HepG2 (cell line): ENCODE results near the gene TBC1D19. TPM values are rescaled to one million over a fixed set of nuclear protein-coding genes. Genes with fewer than 3 reads are reported as not detected.

Experiments
- ATAC-seq: fragments of 200-7000 bp; cut with Tn5 transposase; 3 replicates; pipeline ENCODE4 v1.9.1; 2020; ENCODE audit warnings: mild to moderate bottlenecking, moderate library complexity
- BruUV-seq: library from RNA; stranded (reverse); fragments of 400-500 nt; replicated peaks from 2 replicates; lab custom pipeline; 2021; lab: Mats Ljungman, UMichigan
- CTCF ChIA-PET: fragments of 300-600 bp; formaldehyde crosslinking; extraction: SDS; loops from one replicate; lab custom pipeline; 2021; ENCODE audit warnings: low total read pairs, inconsistent platforms, low intra/inter-chr PET ratio; lab: Yijun Ruan, JAX
- POLR2A ChIA-PET: fragments of 350-600 bp; sonication (Branson Sonifier 250); formaldehyde crosslinking; loops from one replicate; lab custom pipeline; 2020; ENCODE audit warnings: antibody characterized with exemption, inconsistent platforms; lab: Yijun Ruan, JAX
- DNase-seq: peaks from one replicate; pipeline ENCODE4 v3.0.0-alpha.2; 2015; ENCODE audit warnings: low spot score
- FAIRE-seq: peaks from 3 replicates; lab custom pipeline; 2011; peaks lifted over from hg19 to GRCh38; lab: Jason Lieb, UNC
- H2AFZ ChIP-seq: one replicate; pipeline ENCODE4 v1.6.1; 2011; ENCODE audit warnings: low read length, inconsistent platforms
- H3K27ac ChIP-seq: fragments of 300-600 bp; 3 replicates; pipeline ENCODE4 v1.8.0; 2011; ENCODE audit warnings: mixed run types, mild to moderate bottlenecking, mixed read lengths, low read length, inconsistent platforms; ENCODE audit not compliant: insufficient read depth; ENCODE audit errors: extremely low read length
- H3K27me3 ChIP-seq, 2 experiments: fragments of 200-600 bp in 1 of 2; 2 replicates in 1 of 2; 3 replicates in 1 of 2; pipeline versions ENCODE4 v1.6.0 to v1.8.0; 2011; ENCODE audit warnings: low read length in 2 of 2, mild to moderate bottlenecking in 2 of 2, moderate library complexity in 2 of 2, inconsistent platforms in 1 of 2; ENCODE audit not compliant: insufficient read depth in 2 of 2, control insufficient read depth in 1 of 2
- H3K36me3 ChIP-seq, 2 experiments: fragments of 200-600 bp in 1 of 2; replicated peaks in 1 of 2; 2 replicates in 1 of 2; 3 replicates in 1 of 2; pipeline versions ENCODE4 v1.5.1 to v1.8.0; 2011; ENCODE audit warnings: low read length in 2 of 2, inconsistent platforms in 1 of 2; ENCODE audit not compliant: insufficient read depth in 2 of 2, control insufficient read depth in 1 of 2
- H3K4me1 ChIP-seq: 2 replicates; pipeline ENCODE4 v1.5.1; 2012; ENCODE audit warnings: low read length, inconsistent platforms; ENCODE audit not compliant: insufficient read depth
- H3K4me2 ChIP-seq: 2 replicates; pipeline ENCODE4 v1.6.0; 2011; ENCODE audit warnings: low read depth, low read length, inconsistent platforms
- H3K4me3 ChIP-seq, 3 experiments: fragments of 200-600 bp in 1 of 3; sonication (generic), shearing (Covaris generic) in 1 of 3; replicated peaks in 1 of 3; 2 replicates each; pipeline ENCODE4 v1.5.1; 2011 to 2016; ENCODE audit warnings: low read length in 3 of 3, inconsistent platforms in 2 of 3, low read depth in 2 of 3, mild to moderate bottlenecking in 2 of 3, control low read depth in 1 of 3, mixed read lengths in 1 of 3; ENCODE audit not compliant: insufficient read depth in 1 of 3
- H3K79me2 ChIP-seq: one replicate; pipeline ENCODE4 v1.6.1; 2011; ENCODE audit warnings: low read length, inconsistent platforms; ENCODE audit not compliant: insufficient read depth
- H3K9ac ChIP-seq: 2 replicates; pipeline ENCODE4 v1.6.0; 2011; ENCODE audit warnings: mild to moderate bottlenecking, low read depth, low read length, inconsistent platforms; ENCODE audit not compliant: insufficient read depth
- H3K9me3 ChIP-seq: 2 replicates; pipeline ENCODE4 v1.5.1; 2012; ENCODE audit warnings: mild to moderate bottlenecking, low read length
- H4K20me1 ChIP-seq: 2 replicates; pipeline ENCODE4 v1.6.0; 2011; ENCODE audit warnings: inconsistent platforms, mild to moderate bottlenecking, low read length, moderate library complexity; ENCODE audit not compliant: insufficient read depth
- CREB1 ChIP-seq, 2 experiments: fragments of 450-650 bp in 1 of 2; IDR thresholded peaks; 2 replicates each; pipeline ENCODE4 v1.6.1; 2016 to 2017; ENCODE audit warnings: control low read depth in 1 of 2, mild to moderate bottlenecking in 1 of 2, missing compliant biosample characterization in 1 of 2, missing genetic modification characterization in 1 of 2
- EP300 ChIP-seq, 3 experiments: sonication (generic) in 1 of 3; formaldehyde crosslinking in 1 of 3; IDR thresholded peaks; 2 replicates each; pipeline versions ENCODE4 v1.5.1 to v1.6.1; 2011 to 2020; ENCODE audit warnings: low read depth in 2 of 3, low read length in 2 of 3, borderline replicate concordance in 1 of 3, improper control_type of control experiment in 1 of 3, mild to moderate bottlenecking in 1 of 3, missing genetic modification reagents in 1 of 3, moderate library complexity in 1 of 3
- KDM2A ChIP-seq: sonication (generic); formaldehyde crosslinking; IDR thresholded peaks from 2 replicates; pipeline ENCODE4 v1.4.0; 2020; ENCODE audit warnings: low read depth, missing genetic modification reagents, borderline replicate concordance
- KDM3A ChIP-seq: IDR thresholded peaks from 2 replicates; pipeline ENCODE4 v1.6.1; 2018; ENCODE audit warnings: low read depth, missing compliant biosample characterization
- KLF15 ChIP-seq: sonication (generic); formaldehyde crosslinking; IDR thresholded peaks from 2 replicates; pipeline ENCODE4 v1.8.1; 2023; ENCODE audit warnings: borderline replicate concordance, mild to moderate bottlenecking, inconsistent platforms, missing genetic modification reagents, mixed read lengths
- PCBP1 ChIP-seq: fragments of 200-400 bp; formaldehyde crosslinking; IDR thresholded peaks from 2 replicates; pipeline ENCODE4 v1.6.1; 2017; ENCODE audit warnings: mild to moderate bottlenecking, low read depth, low read length, borderline replicate concordance
- SKI ChIP-seq: fragments of 450-650 bp; IDR thresholded peaks from one replicate; pipeline ENCODE4 v1.6.1; 2018; ENCODE audit warnings: mild to moderate bottlenecking; ENCODE audit not compliant: partially characterized antibody
- U2AF2 ChIP-seq: fragments of 200-400 bp; formaldehyde crosslinking; IDR thresholded peaks from 2 replicates; pipeline ENCODE4 v1.6.1; 2017; ENCODE audit warnings: low read depth, mild to moderate bottlenecking, low read length
- ZFAT ChIP-seq: sonication (generic); formaldehyde crosslinking; conservative IDR thresholded peaks from 2 replicates; pipeline ENCODE4 v1.8.1; 2023; ENCODE audit warnings: missing genetic modification reagents, inconsistent platforms
- ZFP37 ChIP-seq: sonication (generic); formaldehyde crosslinking; IDR thresholded peaks from 2 replicates; pipeline ENCODE4 v1.4.0; 2020; ENCODE audit warnings: missing genetic modification reagents, borderline replicate concordance
- ZFYVE20 ChIP-seq: sonication (generic); formaldehyde crosslinking; IDR thresholded peaks from 2 replicates; pipeline ENCODE4 v1.8.0; 2023; ENCODE audit warnings: low read depth, mild to moderate bottlenecking, moderate library complexity, missing genetic modification reagents, borderline replicate concordance
- ZNF451 ChIP-seq: sonication (generic); formaldehyde crosslinking; IDR thresholded peaks from 2 replicates; pipeline ENCODE4 v1.5.0; 2020; ENCODE audit warnings: mild to moderate bottlenecking, missing genetic modification reagents
- ZNF546 ChIP-seq: sonication (generic); formaldehyde crosslinking; conservative IDR thresholded peaks from 2 replicates; pipeline ENCODE4 v1.8.1; 2023; ENCODE audit warnings: mild to moderate bottlenecking, missing genetic modification reagents
- ZNF773 ChIP-seq: sonication (generic); formaldehyde crosslinking; IDR thresholded peaks from 2 replicates; pipeline ENCODE4 v1.4.0; 2020; ENCODE audit warnings: missing genetic modification reagents, borderline replicate concordance
- ZSCAN21 ChIP-seq: sonication (generic); formaldehyde crosslinking; IDR thresholded peaks from 2 replicates; pipeline ENCODE4 v1.8.0; 2022; ENCODE audit warnings: mild to moderate bottlenecking, missing genetic modification reagents, moderate library complexity, borderline replicate concordance
- WGBS: methylation state at CpG from one replicate; pipeline ENCODE4 v1.1.6; 2017; ENCODE audit warnings: low lambda C conversion rate; 5-methylcytosine and 5-hydroxymethylcytosine counted together
- in situ Hi-C: cut with HindIII; loops from 2 replicates; pipeline ENCODE4 v1.10.0; 2017; ENCODE audit warnings: low pct_unique_long_range_greater_than_20kb; ENCODE audit not compliant: extremely low pct_ligation_motif_present
- intact Hi-C: fragments of 100-400 bp; cut with micrococcal nuclease; formaldehyde crosslinking; loops from one replicate; pipeline ENCODE4 v1.10.0; 2022; ENCODE audit not compliant: unreplicated experiment
- polyA plus RNA-seq, 8 experiments: library from polyadenylated mRNA; depleted of rRNA in 3 of 8; stranded (reverse) in 7 of 8; unstranded in 1 of 8; fragments of >200 nt; fragmentation: Illumina TruSeq in 4 of 8; extraction: Trizol in 4 of 8; gene quantifications; 2 replicates each; pipeline versions ENCODE4 v1.2.1 to v1.2.3, GENCODE V29; 2011 to 2016; ENCODE audit warnings: low read depth in 4 of 8, missing spikeins in 1 of 8, mixed read lengths in 1 of 8; ENCODE audit not compliant: insufficient read depth in 1 of 8
- total RNA-seq, 5 experiments: library from RNA; depleted of rRNA; stranded (reverse); fragments of >200 nt; fragmentation: Illumina TruSeq; extraction: Trizol; gene quantifications; 2 replicates each; pipeline ENCODE4 v1.2.3, GENCODE V29; 2016; ENCODE audit warnings: low read depth in 1 of 5
- TF ChIP-seq, protein P1 (sequence below): IDR thresholded peaks from 2 replicates; pipeline ENCODE4 v1.6.1; 2016; ENCODE audit warnings: low read depth, missing genetic modification reagents, missing compliant biosample characterization
- TF ChIP-seq, protein P2 (sequence below): sonication (generic); formaldehyde crosslinking; IDR thresholded peaks from 2 replicates; pipeline ENCODE4 v1.5.0; 2020; ENCODE audit warnings: missing genetic modification reagents
- TF ChIP-seq, protein P3 (sequence below): IDR thresholded peaks from 2 replicates; pipeline ENCODE4 v1.6.1; 2016; ENCODE audit warnings: low read depth, borderline replicate concordance

TBC1D19 gene
- total and polyA plus RNA-seq, 2 of the 13 experiments (the other 11 are each of a cell fraction or from before 2014, with no cell fraction given), result 1.6 to 3.5 TPM

DNA sequence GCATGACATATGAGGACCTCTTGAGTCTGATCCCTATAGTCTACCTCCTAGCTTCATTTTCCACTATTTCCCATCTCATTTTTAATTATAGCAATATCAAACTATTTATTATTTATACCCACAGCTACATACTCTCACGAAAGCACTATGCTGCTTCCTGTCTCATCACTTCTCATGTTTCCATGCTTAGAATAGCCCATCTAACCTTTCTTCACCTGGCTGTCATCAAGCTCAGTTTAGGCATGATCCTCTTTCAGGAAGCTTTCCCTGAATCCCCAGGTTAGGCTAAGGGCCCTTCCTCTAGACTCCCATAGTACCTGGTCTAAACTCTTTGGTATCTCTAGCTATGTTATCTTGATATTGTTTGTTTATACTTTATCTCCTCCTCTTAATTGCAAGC, 137.8 kb downstream of the TBC1D19 start:
- in situ Hi-C loops (loop anchor here (10.0 kb wide), 1 partner anchor 257 kb away; no protein-coding TSS in a partner anchor), intact Hi-C loops (loop anchor here (5.0 to 10.0 kb wide), 2 partner anchors 293 to 309 kb away; no protein-coding TSS in a partner anchor)
- CTCF ChIA-PET, result no interaction called here
- Histone ChIP-seq H3K27ac (no peak overlapping the region), H2AFZ (no peak overlapping the region), H3K79me2 (no peaks in the 10 kb centered on the region), H4K20me1 (no peaks in the 10 kb centered on the region), H3K4me1 (no peaks in the 10 kb centered on the region), H3K4me3 (no peak overlapping the region), H3K36me3 (no peaks in the 10 kb centered on the region), H3K9ac (no peak overlapping the region), H3K27me3 (no peaks in the 10 kb centered on the region), H3K9me3 (no peaks in the 10 kb centered on the region), H3K4me2 (no peak overlapping the region)
- ATAC-seq (no peak), DNase-seq (no peak), FAIRE-seq (no peak)
- no TSS peak for BruUV-seq
- WGBS, result 56% methylated on average over 1 of the region's 1 CpG
- POLR2A ChIA-PET, result no interaction called here
- TF ChIP-seq PCBP1 (no peak), SKI (no peak), CREB1 (IDR thresholded peaks at IDR 0.05) (no peak), CREB1 (CRISPR knock-in tag; IDR thresholded peaks at IDR 0.05) (no peak), ZNF546 (CRISPR knock-in tag) (no peak), ZNF773 (CRISPR knock-in tag) (no peak), ZFYVE20 (CRISPR knock-in tag) (no peak), ZFAT (CRISPR knock-in tag) (no peak), ZSCAN21 (CRISPR knock-in tag) (no peak), U2AF2 (no peak), KDM3A (CRISPR knock-in tag) (no peak), KDM2A (CRISPR knock-in tag) (no peak), ZFP37 (CRISPR knock-in tag) (no peak), ZNF451 (no peak), EP300 (IDR thresholded peaks at IDR 0.05; ENCODE audit: low read depth in 2 of 2, low read length in 2 of 2) (no peak), EP300 (CRISPR knock-in tag; IDR thresholded peaks at IDR 0.05; ENCODE audit: borderline replicate concordance) (no peak), KLF15 (CRISPR knock-in tag) (no peak)
- TF ChIP-seq, protein P1, sequence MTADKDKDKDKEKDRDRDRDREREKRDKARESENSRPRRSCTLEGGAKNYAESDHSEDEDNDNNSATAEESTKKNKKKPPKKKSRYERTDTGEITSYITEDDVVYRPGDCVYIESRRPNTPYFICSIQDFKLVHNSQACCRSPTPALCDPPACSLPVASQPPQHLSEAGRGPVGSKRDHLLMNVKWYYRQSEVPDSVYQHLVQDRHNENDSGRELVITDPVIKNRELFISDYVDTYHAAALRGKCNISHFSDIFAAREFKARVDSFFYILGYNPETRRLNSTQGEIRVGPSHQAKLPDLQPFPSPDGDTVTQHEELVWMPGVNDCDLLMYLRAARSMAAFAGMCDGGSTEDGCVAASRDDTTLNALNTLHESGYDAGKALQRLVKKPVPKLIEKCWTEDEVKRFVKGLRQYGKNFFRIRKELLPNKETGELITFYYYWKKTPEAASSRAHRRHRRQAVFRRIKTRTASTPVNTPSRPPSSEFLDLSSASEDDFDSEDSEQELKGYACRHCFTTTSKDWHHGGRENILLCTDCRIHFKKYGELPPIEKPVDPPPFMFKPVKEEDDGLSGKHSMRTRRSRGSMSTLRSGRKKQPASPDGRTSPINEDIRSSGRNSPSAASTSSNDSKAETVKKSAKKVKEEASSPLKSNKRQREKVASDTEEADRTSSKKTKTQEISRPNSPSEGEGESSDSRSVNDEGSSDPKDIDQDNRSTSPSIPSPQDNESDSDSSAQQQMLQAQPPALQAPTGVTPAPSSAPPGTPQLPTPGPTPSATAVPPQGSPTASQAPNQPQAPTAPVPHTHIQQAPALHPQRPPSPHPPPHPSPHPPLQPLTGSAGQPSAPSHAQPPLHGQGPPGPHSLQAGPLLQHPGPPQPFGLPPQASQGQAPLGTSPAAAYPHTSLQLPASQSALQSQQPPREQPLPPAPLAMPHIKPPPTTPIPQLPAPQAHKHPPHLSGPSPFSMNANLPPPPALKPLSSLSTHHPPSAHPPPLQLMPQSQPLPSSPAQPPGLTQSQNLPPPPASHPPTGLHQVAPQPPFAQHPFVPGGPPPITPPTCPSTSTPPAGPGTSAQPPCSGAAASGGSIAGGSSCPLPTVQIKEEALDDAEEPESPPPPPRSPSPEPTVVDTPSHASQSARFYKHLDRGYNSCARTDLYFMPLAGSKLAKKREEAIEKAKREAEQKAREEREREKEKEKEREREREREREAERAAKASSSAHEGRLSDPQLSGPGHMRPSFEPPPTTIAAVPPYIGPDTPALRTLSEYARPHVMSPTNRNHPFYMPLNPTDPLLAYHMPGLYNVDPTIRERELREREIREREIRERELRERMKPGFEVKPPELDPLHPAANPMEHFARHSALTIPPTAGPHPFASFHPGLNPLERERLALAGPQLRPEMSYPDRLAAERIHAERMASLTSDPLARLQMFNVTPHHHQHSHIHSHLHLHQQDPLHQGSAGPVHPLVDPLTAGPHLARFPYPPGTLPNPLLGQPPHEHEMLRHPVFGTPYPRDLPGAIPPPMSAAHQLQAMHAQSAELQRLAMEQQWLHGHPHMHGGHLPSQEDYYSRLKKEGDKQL (CRISPR knock-in tag), result no peak
- TF ChIP-seq, protein P2, sequence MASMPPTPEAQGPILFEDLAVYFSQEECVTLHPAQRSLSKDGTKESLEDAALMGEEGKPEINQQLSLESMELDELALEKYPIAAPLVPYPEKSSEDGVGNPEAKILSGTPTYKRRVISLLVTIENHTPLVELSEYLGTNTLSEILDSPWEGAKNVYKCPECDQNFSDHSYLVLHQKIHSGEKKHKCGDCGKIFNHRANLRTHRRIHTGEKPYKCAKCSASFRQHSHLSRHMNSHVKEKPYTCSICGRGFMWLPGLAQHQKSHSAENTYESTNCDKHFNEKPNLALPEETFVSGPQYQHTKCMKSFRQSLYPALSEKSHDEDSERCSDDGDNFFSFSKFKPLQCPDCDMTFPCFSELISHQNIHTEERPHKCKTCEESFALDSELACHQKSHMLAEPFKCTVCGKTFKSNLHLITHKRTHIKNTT, result no peak
- TF ChIP-seq, protein P3, sequence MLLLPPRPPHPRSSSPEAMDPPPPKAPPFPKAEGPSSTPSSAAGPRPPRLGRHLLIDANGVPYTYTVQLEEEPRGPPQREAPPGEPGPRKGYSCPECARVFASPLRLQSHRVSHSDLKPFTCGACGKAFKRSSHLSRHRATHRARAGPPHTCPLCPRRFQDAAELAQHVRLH (CRISPR knock-in tag), result no peak
